Raji (cell line): ENCODE data around the gene NF1.

Experiments
- POLR2A ChIP-seq: IDR thresholded peaks from 2 replicates; pipeline ENCODE4 v1.6.1; 2011; ENCODE audit warnings: low read depth, low read length, control low read depth; ENCODE audit not compliant: insufficient read depth

NF1 gene

DNA sequence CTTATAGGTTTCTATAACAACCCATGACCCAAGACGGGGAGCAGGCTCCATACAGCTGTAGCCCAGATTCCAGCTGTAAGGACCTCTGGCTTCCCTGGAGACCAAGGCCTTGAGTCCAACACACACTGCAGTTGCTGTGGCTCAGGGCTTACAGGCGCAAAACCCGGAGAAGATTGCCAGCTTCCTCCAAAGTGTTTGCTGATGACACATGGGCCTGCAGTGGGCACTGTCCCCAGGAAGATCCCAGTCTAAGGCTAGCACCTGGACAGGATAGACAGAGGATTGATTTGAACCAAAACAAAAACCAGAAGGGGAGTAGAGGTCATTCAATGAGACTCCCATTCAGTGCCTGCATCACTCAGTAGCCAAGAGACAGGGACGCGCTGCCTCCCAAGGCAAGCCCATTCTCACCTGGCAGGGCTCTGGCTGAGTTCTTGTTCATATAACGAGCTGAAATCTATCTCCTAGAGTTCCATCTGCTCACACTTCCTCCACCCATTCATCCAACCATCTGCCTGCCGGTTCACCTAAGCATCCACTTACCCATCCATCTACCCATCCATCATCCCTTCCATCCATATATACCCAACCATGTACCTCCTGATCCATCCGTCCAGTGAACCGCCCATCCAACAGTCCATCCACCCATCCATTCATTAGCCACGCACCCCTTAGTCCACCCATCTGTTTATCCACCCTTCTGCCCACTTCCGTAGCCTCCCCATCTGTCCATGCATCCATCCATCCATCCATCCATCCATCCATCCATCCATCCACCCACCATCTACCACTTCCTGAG, 306.9 kb downstream of the NF1 start:
- no peak for TF ChIP-seq POLR2A

DNA sequence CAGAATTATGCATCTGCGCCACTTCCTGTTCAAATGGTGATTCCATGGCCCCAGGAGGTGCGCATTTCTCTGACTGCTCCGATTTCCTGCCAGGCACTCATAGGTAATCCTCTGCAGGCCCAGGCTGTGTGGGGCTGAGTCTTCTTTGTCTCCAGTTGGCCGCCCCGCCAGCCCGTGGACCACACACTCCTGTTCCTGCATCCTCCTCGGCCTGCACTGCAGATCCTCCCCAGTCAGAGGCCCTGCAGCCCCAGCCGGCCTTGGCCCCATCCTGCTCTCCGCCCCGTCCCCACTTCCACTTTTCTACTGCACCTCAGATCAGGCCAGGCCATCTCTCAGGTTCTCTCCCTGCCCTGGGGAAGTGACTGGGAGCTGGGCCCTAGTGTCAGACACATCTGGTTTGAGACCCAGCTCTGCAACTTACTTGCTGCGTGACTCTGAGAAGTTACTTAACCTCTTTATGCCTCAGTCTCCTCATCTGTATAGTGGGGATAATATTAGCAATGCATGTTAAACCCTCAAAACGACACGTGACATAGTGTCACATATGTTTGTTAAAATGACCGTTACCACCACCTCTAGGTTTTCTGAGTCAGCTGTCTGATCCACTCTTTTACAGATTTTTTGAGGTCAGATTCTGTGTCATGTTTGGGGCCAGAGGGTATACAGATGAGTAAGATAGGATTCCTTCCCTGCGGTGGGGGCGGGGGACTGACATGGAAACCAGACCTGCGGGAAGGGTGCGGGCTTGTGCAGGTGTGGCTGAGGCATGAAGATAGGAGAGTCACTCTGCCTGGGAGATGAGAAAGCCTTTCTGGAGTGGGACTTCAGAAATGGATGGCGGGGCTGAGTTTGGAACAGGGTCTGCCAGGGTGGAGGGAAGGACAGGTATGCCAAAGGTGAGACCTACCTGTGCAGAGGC, 309.5 kb downstream of the NF1 start:
- TF ChIP-seq POLR2A, result no peak

DNA sequence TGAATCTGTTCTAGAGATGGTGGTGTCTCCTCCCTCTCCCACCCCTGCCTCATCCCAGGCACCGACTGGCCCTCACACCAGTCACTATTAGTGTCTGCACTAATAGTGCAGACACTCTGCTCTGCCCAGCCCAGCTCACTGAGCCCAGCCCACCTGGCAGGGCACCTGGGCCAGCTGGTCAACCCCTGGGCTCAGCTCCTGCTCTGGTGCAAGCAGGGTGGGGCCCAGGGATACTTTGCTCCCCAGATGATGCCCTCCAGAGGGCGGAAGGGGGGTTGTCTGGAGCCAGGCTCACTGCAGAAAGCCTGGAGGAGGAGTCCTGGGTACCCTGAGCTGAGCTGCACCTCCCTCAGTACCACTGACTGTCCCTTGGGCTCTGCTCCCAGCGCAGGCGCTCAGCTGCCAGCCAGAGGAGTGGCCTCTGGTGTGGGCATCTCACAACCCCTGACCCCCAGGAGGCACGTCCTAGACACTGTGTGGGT, 311.2 kb downstream of the NF1 start:
- no peak for TF ChIP-seq POLR2A

DNA sequence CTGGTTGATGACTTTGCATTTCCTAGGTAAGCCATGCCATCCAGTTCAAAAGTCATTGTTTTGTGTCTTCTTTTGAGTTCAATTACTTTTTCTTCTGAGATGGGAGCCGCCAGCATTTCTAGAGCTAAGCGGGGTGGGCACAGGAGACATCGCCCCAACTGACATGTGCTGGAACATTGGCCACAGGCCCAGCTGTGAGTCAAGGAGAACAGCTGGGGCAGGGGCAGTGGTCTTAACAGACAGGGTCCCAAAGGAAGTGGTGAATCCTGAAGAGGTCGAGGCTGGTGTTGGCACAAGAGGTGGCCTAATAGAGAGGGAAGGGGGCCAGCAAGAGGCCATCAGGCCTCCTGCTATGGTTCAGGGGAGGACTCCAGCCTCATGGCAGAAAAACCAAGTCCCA, 313.8 kb downstream of the NF1 start:
- no peak for TF ChIP-seq POLR2A

DNA sequence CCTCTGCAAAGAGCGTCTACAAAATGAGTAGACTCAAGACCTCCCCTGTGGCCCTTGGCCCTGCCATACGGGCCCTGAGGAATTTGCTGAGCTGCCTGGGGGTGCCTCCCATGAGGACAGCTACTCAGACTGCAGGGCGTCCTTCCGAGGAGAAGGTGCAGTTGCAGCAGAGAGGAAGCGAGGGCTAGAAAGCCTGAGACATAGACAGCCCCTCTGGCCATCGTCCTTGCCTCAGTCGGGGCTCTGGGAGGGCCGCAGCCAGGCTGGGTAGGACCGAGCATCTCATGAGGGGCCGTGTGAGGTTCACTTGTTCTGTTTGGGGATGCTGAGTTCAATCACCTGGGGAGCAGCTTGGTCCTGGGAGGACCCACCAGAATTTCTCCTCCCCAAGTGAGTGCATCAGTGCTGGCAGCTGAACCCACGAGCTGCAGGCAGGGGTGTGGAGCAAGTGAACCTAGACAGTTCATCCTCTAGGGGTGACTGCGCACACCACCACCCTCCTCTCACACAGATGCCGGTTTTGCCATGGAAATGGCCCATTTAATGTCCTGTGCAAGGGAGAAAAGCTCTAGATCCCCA, 317.0 kb downstream of the NF1 start:
- no peak for TF ChIP-seq POLR2A

DNA sequence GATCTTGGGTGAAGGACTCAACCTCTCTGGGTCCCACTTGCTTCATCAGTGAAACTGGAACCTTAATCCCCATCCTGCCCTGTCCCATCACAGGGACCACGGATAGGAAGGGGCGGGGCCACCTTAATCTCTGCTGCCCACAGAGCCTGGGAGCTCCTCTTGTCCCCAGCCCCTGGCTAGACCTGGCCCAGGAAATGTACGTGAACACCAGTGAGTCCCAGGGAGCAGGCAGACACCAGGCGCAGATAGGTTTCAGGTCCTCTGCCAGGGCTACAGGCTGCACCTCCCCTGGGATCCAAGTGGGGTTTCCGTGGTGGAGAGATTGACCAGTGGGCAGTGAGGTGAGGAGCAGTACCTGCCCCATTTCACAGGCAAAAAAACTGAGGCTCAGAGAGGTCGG, 317.7 kb downstream of the NF1 start:
- no peak for TF ChIP-seq POLR2A

DNA sequence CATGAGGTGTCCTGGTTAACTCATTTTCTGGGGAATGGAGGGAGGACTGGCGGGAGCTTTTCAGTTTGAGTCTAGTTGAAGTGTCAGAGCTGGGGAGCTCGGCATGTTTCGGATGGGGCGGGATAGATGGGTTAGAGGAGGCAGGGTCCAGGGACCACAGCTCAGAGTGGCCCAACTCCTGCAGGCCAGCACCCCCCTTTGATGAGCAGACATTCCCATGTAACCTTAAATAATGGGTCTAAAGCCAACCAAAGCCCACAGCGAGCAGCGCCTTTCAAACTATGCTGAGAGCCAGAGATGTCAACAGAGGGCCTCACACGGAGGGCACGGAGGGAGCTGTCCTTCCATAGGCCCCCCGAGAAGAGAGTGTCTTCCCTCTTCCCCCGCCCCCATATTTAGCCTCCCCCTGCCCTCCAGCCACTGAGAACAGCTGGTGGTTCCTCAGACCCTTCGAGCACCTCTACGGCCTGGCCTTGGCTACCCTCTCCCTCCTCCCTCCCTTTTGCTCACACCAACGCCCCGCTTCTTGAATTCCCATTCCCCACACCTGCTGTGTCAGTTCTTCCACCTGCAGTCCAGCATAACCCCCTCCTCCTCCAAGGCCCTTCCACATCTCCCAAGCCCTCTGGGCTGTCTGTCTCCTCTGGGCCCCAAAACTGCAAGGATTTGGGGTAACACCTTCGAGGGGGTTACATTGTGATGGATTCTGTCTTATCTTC, 318.5 kb downstream of the NF1 start:
- TF ChIP-seq POLR2A, result no peak

DNA sequence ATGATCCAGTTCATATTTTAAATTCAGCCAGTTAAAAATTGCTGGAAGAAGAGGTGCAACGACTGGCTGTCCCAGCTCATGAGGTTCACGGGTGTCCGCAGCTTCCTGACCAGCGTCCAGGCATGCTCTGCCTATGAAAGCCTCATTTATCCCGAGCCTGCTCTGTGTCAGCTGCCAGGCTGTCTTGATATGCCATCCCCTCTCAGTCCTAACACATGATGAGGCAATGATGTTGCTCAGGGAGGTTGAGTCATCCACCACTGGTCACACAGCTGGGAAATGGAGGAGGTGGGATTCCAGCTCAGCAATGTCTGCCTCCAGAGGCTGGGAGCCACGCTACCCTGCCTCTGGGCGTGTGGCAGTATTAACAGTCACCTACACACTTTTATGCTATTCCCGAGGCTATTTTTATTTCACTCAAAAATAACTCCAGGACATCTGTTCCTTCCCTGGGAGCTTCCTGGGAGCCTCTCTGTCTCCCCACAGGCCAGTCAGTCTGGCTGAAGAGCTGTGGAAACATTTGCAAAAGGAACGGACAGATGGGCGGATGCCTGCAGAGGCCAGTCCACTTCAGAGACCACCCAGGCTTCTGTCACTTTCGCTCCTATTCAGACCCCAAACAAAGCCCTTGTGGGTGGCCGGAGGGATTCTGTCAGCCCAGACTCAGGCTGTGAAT, 319.2 kb downstream of the NF1 start:
- no peak for TF ChIP-seq POLR2A

DNA sequence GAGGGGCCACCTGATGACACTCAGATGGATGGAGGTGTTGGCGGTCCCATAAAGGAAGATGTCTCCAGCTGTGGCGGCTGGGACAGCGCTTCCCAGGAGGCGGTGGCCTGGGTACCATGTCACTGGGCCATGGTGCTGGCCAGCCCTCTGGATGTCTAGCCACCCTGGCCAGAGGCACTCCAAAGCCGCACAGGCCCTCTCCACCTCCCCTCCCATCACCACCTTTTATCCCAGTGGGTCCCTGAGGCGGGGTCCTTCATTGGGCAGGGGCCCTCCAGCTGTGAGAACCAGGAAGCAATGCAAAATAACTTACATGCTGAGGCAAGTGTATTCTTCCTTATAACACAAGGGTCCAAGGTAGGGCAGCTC, 319.8 kb downstream of the NF1 start:
- no peak for TF ChIP-seq POLR2A

DNA sequence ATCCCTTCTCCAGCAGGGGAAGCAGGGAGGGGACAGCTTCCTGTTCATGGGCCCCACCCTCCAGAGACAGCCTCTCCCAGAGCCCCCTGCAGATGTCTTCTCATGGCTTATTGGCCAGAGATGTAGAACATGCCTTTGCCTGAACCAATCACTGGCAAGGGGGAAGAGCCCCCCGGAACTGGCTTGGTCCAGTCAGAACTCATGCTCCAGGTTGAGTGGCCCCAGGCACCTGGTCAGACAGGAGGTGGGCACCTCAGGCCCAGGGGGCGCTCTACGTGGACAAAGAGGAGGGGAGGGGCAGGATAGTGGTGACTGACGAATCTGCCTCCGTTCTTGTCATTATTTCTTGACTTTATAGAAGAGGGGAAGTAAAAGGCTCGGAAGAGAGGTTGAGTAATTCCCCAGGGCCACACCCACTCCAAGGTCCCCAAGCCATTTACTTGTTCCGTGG, 320.3 kb downstream of the NF1 start:
- TF ChIP-seq POLR2A, result no peak

DNA sequence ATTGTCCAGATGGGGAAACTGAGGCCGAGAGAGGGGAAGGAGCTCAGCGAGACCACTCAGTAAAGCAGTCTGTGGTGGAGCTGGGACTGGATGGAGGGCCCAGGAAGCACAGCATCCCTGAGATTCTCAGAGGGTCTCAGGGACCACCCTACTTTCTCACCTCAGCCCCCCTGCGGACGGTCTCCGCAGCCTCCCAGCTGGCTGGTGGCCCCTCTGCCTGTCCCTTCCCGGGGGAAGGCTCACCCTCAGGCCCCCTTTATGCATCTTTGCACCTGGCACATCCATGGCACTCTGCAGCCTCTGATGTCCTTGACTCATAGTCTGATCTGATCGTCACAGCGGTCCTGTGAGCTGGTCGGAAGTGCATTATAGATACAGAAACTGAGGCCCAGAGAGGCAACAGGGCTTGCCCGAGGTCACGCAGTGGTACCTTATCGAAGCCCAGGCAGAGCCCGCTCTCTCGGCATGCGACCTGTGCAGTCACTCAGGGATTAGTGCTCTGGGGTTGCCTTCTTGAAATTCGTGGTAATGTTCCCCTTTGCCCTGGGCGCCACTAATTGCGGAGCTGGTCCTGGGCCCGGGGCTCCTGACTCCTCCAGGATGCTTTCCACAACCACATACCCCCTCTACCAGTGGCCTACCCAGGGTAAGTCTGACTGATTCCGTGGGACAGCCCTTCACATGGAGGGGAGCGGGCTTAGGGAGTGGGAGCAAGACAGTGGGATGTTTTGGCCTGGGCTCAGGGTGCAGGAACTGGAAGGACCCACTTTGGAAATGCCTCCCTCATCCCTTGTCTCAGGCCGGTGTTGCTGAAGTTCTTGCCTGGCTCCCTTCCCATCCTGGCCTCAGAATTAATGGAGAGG, 321.1 kb downstream of the NF1 start:
- TF ChIP-seq POLR2A, result no peak

DNA sequence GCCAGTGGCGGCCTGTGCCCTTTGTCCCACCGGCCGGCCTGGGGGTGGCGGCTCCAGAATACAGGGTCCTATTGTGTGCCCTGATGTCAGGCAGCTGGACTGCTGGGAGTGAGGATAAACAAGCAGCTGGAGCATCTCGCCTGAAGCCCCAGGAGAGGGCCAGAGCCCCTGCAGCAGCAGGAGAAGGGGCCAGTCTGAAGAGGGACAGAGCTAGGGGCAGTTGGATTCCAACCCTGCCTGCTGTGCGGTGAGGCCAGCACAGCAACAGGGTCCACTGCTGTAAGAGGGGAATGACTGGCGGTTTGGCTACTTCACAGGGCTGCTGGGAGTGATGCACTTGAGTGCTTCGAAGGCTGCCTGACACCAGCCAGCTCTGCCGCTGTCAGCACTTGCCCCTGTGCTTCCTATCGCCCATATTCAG, 321.7 kb downstream of the NF1 start:
- TF ChIP-seq POLR2A, result no peak

DNA sequence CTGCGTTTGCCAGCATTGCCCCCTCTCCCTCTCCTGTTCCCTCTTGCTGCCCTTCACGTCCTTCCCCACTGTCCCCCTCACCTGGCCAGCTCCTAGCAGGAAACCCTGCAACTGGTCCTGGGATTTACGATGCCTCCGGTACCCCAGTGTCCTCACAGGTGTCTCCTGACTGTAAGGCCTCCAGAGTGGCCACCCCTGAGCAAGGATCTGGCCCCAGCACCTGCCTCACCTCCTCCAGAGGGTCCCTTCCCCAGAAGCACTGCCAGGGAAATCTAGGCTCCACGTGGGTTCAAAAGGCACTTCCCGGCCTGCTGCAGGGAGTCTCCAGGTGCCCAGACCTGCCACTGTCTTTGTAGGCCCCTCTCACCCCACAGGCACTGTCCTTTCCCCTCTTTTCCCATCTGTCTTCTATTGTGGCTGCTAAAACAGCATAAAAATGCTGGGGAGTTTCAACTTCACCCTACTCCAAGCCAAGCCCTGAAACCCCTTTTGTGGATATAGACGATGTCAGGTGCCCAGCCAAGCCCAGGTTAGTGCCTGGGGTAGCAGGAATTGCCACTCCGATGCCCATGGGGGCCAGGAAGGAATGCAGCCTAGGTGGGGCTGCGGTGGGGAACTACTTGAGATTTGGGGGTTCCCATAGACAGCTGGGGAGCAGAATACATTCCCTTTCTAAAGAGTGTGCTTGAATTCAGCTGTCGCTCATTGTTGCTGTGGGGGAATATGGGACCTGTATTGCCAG, 322.4 kb downstream of the NF1 start:
- no peak for TF ChIP-seq POLR2A
